BLaER1 (cell line): ENCODE data around the gene STPG3.
"Not testable (repeated sequence)": the region's sequence is repeated elsewhere in the genome, so short reads cannot be mapped to it uniquely, and the experiment has no call there.

Experiments used
- H3K27ac ChIP-seq: shearing (Covaris generic); formaldehyde crosslinking; 2 replicates; pipeline ENCODE4 v1.8.1; 2022
- H3K27me3 ChIP-seq: shearing (Covaris generic); formaldehyde crosslinking; 2 replicates; pipeline ENCODE4 v1.8.1; 2022
- H3K36me3 ChIP-seq: shearing (Covaris generic); formaldehyde crosslinking; 2 replicates; pipeline ENCODE4 v1.8.1; 2022
- H3K4me1 ChIP-seq: shearing (Covaris generic); formaldehyde crosslinking; 2 replicates; pipeline ENCODE4 v1.8.1; 2022
- H3K4me2 ChIP-seq: shearing (Covaris generic); formaldehyde crosslinking; 2 replicates; pipeline ENCODE4 v1.8.1; 2022
- H3K4me3 ChIP-seq: shearing (Covaris generic); formaldehyde crosslinking; 2 replicates; pipeline ENCODE4 v1.8.1; 2022
- H3K9ac ChIP-seq: shearing (Covaris generic); formaldehyde crosslinking; 2 replicates; pipeline ENCODE4 v1.8.1; 2022
- H3K9me3 ChIP-seq: shearing (Covaris generic); formaldehyde crosslinking; 2 replicates; pipeline ENCODE4 v1.8.1; 2022
- H4K20me1 ChIP-seq: shearing (Covaris generic); formaldehyde crosslinking; 2 replicates; pipeline ENCODE4 v1.8.1; 2022
- Cebpa-rat ChIP-seq: shearing (Covaris generic); IDR thresholded peaks from 2 replicates; pipeline ENCODE4 v1.8.1; 2022

Gene STPG3

GRCh38 chr9:137240318-137240840, 10.7 kb upstream of the STPG3 start:
- H4K20me1 ChIP-seq, result peaks cover 46% of the 10 kb centered on the region
- H3K9ac ChIP-seq, result peak overlapping the region; percentile 89
- peak overlapping the region; percentile 98 for H3K4me2 ChIP-seq
- H3K4me3 ChIP-seq, result peak overlapping the region; percentile 74
- H3K36me3 ChIP-seq, result peaks cover 28% of the 10 kb centered on the region
- no peak for TF ChIP-seq Cebpa-rat
- no peaks in the 10 kb centered on the region for H3K9me3 ChIP-seq
- H3K27ac ChIP-seq, result peak overlapping the region; percentile 94
- peaks cover 81% of the 10 kb centered on the region for H3K4me1 ChIP-seq
- no peaks in the 10 kb centered on the region for H3K27me3 ChIP-seq

GRCh38 chr9:137240841-137241489, 10.1 kb upstream of the STPG3 start, which contains the start of gene TUBB4B:
TUBB4B (plus strand) TSS chr9:137241287; CDS start chr9:137241361, 74 bp downstream.
- Histone ChIP-seq H3K9ac (peak within 1 kb of the TSS; percentile 96), H3K4me3 (peak within 1 kb of the TSS; percentile 96), H3K27me3 (no peaks in the 10 kb centered on the region), H3K36me3 (peaks cover 28% of the 10 kb centered on the region), H3K4me1 (peaks cover 81% of the 10 kb centered on the region), H4K20me1 (peaks cover 46% of the 10 kb centered on the region), H3K9me3 (no peaks in the 10 kb centered on the region), H3K27ac (peak within 1 kb of the TSS; percentile 94), H3K4me2 (peak within 1 kb of the TSS; percentile 99)
- no peak for TF ChIP-seq Cebpa-rat

GRCh38 chr9:137241490-137242268, 9.4 kb upstream of the STPG3 start:
- no peak for TF ChIP-seq Cebpa-rat
- Histone ChIP-seq H3K27me3 (no peaks in the 10 kb centered on the region), H3K36me3 (peaks cover 28% of the 10 kb centered on the region), H3K9me3 (no peaks in the 10 kb centered on the region), H3K4me2 (peak overlapping the region; percentile 99), H3K9ac (peak overlapping the region; percentile 96), H3K4me3 (peak overlapping the region; percentile 96), H3K27ac (peak overlapping the region; percentile 90), H3K4me1 (peaks cover 81% of the 10 kb centered on the region), H4K20me1 (peaks cover 47% of the 10 kb centered on the region)

GRCh38 chr9:137242269-137243203, 8.6 kb upstream of the STPG3 start:
- H3K9me3 ChIP-seq, result no peaks in the 10 kb centered on the region
- peak overlapping the region; percentile 99 for H3K4me2 ChIP-seq
- H3K27ac ChIP-seq, result peak overlapping the region; percentile 90
- no peak for TF ChIP-seq Cebpa-rat
- H3K36me3 ChIP-seq, result peaks cover 28% of the 10 kb centered on the region
- peak overlapping the region; percentile 96 for H3K9ac ChIP-seq
- peak overlapping the region; percentile 96 for H3K4me3 ChIP-seq
- H3K27me3 ChIP-seq, result no peaks in the 10 kb centered on the region
- peaks cover 47% of the 10 kb centered on the region for H4K20me1 ChIP-seq
- H3K4me1 ChIP-seq, result peaks cover 81% of the 10 kb centered on the region

- H3K9ac ChIP-seq, result peak overlapping the region; percentile 96; the same call in 1 of the 2 replicates
- H4K20me1 ChIP-seq, result peaks cover 47% of the 10 kb centered on the region
- peak overlapping the region; percentile 99 for H3K4me2 ChIP-seq
- peaks cover 28% of the 10 kb centered on the region for H3K36me3 ChIP-seq
- H3K4me3 ChIP-seq, result peak overlapping the region; percentile 96; the same call in 1 of the 2 replicates
- not testable (repeated sequence) for H3K27ac ChIP-seq, H3K9me3 ChIP-seq, H3K27me3 ChIP-seq
- peaks cover 80% of the 10 kb centered on the region for H3K4me1 ChIP-seq
Measured at GRCh38 chr9:137243266-137243625, 7.8 kb upstream of the STPG3 start.

GRCh38 chr9:137243626-137244485, 7.2 kb upstream of the STPG3 start:
- no peaks in the 10 kb centered on the region for H3K9me3 ChIP-seq
- H3K27ac ChIP-seq, result no peak overlapping the region
- TF ChIP-seq Cebpa-rat, result no peak
- H4K20me1 ChIP-seq, result peaks cover 47% of the 10 kb centered on the region
- H3K9ac ChIP-seq, result peak overlapping the region; percentile 38; the same call in 1 of the 2 replicates
- H3K4me3 ChIP-seq, result no peak overlapping the region; the same call in 1 of the 2 replicates
- H3K36me3 ChIP-seq, result peaks cover 28% of the 10 kb centered on the region
- H3K4me2 ChIP-seq, result peak overlapping the region; percentile 99
- H3K27me3 ChIP-seq, result no peaks in the 10 kb centered on the region
- peaks cover 74% of the 10 kb centered on the region for H3K4me1 ChIP-seq

- TF ChIP-seq Cebpa-rat, result no peak
- no peaks in the 10 kb centered on the region for H3K27me3 ChIP-seq
- peaks cover 47% of the 10 kb centered on the region for H4K20me1 ChIP-seq
- H3K4me1 ChIP-seq, result peaks cover 65% of the 10 kb centered on the region
- H3K9me3 ChIP-seq, result no peaks in the 10 kb centered on the region
- peak overlapping the region; percentile 38 for H3K9ac ChIP-seq
- no peak overlapping the region for H3K4me3 ChIP-seq
- H3K27ac ChIP-seq, result peak overlapping the region; percentile 27; the same call in 1 of the 2 replicates
- H3K4me2 ChIP-seq, result peak overlapping the region; percentile 99
- H3K36me3 ChIP-seq, result peaks cover 28% of the 10 kb centered on the region
Measured at GRCh38 chr9:137244486-137245449, 6.3 kb upstream of the STPG3 start.
